ENCODE results near the gene GAB1.

Gene GAB1

DNA sequence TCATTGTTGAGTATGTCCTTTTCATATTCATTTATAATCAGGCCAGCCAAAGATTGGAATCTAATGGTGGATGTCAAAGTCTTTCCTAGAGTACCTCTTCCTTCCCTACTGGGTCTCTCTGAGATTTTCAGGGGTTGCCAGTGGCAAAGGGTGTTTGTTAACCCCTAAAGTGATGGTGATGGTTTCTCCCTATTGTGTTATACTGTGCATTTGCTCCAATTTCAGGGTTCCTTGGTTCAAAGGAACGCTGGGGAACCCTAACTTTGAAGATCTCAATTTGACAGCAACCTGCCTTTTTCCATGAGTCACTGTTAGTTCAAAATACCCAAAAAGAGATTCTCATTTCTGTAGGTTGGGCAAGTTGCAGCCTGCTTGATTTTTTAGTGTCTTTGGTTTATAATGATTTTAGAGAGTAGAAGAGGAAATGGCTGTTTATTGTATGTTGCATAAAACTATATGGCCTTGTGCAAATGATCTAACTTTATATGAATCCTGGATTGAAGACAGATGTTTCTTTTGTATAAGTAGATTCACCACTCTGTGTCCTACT is 23.0 kb downstream of the GAB1 start:
- DNase-seq = no peak

DNA sequence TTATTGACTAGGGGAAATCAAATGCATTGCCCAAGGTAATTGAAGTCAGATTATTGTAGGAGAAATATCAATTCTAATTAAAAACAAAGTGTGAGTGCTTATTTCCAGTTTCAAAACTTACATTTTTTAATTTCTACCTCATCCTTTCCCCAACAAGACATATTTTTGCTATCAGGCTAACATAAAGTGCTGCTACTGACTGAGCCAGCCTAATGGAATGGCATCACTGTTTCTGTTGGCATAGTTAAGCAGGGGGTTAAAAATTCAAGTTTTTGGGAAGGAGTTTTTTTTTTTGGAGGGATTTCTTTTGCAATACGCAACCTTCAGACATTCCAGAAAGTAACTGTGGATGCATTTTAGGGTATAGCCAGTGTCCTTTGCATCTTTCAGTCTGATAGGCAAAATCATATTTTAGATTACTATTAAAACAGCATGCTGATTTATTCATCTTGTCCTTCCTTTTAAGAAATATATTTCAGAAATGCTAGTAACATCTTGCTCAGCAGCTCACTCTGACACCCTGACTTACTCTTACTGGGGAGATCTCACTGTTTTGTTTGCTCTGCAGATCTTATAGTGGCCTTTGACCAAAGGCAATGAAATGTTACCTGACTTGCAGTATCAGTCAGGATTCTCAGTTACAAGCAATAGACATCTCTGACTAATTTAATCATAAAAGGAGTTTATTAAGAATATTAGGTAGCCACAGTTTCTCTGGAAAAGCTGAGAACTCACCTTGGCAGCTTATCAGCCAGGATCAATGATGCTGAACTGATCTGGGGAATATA is 24.4 kb downstream of the GAB1 start:
- no peak for DNase-seq

DNA sequence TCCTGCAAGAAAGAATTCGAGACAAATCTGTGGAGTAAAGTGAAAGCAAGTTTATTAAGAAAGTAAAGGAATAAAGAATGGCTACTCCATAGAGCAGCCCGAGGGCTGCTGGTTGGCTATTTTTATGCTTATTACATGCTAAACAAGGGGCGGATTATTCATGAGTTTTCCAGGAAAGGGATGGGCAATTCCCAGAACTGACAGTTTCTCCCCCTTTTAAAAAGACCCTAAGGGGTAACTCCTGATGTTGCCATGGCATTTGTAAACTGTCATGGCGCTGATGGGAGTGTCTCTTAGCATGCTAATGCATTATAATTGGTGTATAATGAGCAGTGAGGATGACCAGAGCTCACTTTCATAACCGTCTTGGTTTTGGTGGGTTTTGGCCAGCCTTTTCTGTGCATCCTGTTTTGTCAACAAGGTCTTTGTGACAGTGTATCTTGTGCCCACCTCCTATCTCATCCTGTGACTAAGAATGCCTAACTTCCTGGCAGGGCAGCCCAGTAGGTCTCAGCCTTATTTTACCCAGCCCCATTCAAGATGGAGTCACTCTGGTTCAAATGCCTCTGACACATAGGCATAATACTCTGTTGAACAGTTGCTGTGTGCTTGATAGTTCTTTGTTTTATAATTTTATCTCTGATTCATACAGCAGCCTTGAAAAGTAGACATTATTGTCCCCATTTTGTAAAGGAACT is 25.8 kb downstream of the GAB1 start:
- no peak for DNase-seq

DNA sequence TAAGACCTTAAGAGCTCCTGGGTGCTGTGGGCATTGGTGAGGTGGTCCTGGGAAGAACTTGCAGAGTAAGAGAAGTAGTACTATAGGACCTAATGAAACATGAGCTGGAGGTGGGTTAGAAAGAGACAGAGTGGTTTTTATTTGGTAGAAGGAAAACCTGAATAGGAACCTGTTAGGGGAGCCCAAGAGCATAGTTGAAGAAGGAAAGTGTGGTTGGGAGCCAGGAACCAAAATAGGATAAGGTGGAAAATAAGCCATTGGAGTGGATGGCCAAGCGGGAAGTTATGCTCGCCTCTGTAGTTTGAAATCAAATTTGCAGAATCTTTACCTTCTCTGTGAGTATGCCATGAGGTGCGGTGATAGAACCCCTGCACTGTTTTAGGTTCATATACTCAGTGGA is 26.7 kb downstream of the GAB1 start:
- DNase-seq = no peak

DNA sequence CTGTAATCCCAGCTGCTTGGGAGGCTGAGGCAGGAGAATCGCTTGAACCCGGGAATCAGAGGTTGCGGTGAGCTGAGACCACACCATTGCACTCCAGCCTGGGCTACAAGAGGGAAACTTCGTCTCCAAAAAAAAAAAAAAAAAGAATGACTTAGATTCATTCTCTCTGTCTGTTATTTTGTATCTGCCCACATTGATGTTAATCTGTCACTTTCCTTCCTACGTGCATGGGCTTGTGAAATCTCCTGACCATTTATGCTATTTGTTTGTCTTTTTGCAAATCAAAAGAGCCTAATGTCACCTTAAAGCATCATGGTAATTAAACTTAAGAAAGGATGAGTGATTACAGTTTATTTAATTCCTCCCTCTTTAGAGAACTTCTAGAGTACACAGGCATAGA is 27.4 kb downstream of the GAB1 start:
- DNase-seq = no peak

DNA sequence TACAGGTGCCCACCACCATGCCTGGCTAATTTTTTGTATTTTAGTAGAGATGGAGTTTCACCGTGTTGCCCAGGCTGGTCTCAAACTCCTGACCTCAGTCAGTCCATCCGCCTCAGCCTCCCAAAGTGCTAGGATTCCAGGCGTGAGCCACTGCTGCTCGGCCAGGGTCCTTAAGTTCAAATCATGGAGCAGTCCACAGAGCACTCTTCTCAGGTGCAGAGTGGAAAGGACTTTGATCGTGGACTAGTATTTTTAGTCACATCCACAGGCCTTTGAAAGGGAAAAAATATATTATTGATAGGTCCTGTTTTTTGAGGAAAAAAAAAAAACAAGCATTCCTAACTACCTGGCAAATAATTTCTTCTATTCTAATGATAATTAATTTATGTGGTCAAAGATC is 31.2 kb downstream of the GAB1 start:
- DNase-seq = no peak

DNA sequence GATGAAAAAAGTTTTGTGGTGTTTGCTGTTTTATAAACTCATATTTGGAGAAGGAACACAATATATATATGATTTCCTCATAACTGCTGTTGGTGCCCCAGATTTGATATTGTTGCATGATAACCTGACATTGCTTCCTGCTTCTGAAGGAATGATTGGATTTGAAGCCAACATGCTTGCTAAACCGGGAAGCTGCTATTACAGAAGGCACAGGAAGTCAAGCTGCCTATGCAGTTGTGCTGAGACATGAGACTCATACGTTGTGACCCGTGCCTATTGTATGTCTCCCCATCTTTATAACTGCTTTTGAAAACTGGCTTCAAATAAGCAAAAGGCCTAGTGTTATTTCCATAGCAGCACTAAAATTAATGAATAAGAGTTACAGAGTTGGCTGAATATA is 32.9 kb downstream of the GAB1 start:
- DNase-seq = no peak

DNA sequence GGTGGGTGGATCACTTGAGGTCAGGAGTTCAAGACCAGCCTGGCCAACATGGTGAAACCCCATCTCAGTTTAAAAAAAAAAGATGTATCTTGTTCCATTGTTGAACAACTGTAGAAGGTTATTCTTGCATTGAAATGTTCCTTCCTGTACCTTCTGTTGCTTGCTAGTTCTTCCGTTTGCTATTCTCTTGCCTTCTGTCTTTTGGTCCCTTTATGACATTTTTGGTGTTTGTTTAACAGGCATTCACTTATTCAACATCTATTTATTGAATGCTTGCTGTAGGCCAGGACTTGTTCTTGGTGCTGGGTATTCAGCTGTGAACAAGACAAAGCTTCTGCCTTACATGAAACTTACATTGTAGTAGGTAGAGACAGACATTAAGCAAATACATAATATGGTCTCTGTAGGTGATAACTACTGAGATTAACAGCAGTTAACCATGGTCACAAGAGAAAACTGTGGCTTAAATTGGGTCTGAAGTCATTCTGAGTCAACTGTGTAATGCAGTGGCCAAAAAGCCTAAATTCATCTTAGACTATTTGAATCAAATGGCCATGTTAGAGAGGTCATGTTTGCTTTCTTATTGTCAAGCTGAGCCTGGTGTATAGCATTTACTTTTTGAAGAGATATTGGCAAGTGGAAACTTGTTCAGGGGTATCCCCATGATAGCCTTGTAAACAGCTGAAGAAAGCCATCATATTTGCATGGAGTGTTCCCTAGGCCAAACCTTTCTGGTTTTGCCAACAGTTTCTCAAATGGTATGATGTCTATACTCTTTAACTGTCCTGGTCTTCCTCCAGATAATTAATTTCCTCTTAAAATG is 35.6 kb downstream of the GAB1 start:
- DNase-seq = no peak

DNA sequence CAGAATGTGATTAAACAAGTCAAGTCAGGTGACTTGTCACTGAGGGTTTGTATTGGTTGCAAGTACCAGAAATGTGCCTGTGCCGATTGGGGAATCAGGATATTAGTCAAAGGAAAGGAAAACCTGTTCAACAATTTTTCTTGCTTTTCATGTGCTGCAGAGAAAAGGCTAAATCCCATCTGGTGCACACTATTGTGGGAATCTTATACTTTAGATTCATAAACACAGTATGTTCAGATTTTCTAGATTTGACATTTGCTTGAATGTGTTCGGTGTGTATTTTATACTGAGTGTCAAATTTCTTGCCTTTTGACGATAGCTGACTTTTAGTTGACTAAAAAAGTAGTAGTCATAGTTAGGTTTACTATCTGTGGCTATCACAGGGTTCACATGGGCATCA is 37.6 kb downstream of the GAB1 start:
- no peak for DNase-seq

DNA sequence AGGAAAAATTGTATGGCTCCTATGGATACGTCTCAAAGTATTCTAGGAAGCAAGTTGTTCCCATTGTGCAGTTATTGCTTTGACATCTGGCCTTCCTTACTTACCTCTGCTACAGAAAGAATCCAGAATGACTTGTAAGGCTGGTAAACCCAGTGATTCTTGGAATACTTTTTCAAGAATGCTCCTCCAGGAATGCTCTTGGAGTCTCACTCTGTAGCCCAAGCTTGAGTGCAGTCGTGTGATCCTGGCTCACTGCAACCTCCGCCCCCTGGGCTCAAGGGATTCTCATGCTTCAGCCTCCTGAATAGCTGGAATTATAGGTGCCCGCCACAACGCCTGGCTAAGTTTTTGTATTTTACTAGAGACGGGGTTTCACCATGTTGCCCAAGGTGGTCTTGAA is 38.1 kb downstream of the GAB1 start:
- no peak for DNase-seq

DNA sequence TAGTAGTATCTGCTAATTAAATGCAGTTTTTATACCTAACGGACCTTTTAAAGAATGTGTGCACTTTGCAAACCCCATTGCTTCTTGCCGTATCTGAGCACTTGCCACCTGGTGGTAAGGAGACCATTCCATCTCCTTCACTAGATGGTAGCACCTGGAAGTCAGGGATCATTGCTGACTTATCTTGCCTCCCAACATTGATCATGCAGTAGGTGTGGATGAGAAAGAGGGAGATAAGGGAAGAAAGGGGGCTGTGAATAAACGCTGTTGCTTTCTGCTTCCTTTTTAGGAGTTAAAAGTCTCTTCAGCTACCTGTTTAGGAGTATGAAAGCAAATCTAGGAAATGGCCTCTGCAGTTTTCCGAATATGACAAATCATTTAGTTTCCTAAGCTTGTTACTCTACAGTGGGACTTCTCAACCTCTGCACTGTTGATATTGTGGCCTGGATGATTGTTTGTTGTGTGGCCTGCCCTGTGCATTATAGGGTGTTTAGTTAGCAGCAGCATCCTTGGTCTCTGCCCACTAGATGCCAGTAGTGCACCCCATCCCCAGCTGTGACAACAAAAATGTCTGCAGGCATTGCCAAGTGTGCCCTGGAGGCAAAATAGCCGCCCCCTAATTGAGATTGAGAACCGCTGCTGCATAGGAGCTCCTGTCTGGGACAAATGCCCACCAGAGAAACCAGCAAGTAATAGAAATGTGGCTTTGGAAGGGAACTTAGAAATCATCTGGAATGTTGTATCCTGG is 38.8 kb downstream of the GAB1 start:
- peak; percentile 20 for DNase-seq

DNA sequence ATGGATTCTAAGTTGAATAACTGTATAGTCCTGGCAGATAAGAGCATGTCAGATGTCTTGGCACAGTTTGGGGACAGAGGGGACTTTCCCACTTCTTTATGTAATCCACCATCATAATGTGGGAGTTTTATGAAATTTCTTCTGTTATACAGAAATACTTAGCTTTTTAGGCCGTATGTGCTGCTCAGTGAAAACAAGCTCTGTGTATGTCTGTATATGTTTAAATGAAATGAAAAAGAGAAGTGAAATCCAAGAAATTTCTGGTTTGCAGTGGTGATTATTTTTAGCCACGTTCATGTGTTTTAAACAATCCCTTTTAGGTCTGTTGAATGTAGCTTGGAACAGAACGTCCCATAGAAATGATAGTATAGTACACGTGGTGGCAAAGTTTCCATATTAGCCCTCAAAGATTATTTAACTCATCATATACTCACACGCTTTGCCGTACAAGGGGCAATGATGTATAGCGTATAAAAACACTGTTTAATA is 41.0 kb downstream of the GAB1 start:
- no peak for DNase-seq

DNA sequence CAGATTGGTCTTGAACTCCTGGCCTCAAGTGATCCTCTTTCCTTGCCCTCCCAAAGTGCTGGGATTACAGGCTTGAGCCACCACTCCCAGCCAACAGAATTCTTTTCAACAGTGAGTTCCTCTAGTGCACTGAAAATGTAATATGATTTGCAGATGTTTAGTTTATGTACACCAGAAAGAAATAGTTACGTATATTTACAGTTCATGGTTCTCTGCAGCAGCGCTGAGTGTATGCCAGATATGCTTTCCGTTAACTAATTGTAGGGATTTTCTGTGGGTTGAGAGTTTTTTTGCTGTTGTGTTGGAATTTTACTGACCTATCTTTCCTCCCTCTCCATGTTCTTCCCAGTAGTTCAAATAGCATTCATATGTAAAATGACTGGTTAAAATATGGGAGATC is 44.0 kb downstream of the GAB1 start:
- DNase-seq = no peak

DNA sequence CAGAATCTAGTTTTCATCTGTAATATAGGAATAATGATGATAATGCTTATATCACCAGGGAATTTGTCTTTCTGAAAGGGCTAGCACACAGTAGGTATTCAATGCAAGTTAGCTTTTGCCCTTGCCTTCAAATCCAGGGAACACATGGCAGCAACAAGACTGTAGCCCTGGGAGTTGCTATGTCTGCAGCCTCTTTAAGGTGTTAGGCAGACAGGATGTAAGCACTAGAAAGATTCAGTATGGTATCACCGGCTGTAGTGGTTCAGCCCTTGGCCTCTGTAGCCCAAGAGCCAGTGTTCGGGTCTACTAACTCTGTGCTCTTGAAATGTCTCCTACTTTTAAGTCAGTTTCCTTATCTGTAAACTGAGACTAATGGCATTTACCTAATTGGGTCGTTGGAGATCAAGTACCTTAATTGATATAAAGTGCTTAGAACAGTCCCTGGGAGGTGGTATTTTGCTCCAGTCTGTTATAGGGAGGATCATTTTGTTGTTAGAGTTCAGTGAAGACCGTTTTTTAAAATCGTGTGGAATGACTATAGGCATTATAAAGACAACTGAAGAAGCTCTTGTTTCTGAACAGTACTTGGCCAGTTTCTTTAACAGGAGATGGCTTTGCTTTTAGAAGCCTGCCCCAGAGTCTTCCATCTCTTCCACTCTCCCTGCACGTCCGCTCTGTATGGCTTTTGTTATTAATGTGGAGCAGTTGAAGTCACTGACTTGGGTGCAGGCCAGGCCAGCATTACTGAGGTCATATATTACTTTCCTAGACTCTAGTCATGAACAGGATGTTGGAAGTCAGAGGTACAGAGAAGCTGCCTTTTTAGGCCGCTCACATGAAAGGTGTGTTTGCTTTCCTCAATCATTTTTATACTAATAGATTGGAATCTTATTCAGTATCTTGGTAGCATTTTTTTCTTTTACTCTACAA is 44.8 kb downstream of the GAB1 start:
- DNase-seq = no peak

DNA sequence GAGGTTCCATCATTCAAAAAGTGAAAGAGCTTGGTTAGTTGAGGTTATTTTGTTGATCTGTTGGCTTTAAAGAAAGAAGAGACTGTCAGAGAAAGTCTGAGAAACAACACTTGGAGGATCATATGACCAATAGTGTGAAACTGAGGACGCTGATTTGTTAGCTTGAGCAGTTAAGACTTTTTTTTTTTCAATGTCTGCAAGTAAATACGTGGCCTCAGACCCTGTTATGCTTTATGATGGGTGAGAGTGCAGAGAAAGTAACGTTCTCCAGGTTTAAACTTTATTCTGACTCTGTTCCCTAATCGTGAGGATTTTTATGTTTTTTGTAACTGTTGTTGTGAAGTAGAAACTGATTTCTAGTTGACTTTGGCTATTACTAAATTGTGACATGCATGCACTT is 45.9 kb downstream of the GAB1 start:
- DNase-seq = no peak

DNA sequence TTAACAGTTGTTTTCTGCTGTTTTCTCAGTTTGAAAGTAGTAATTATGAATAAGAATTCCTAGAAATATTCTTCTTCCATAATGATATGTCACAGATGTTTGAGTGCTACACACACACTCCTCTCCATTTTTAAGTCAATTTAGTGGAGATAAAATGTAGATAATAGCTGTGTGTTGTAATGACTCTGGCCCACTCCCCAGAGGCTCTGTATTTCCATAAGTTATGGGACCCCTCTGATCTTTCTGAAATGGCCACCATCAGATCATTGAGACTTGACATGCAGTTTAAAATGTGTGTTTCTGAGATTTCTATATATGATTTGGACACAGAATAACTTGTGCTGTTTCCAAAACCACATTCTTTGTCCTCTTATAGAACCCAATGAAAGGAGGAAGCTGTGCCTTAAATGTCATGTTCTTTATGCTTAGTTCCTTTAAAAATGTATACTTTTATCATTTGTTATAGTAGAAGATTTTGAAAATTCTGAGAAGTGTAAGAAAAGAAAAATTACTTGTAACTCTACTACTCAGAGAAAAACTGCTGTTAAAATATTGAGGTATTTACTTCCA is 46.4 kb downstream of the GAB1 start:
- no peak for DNase-seq

DNA sequence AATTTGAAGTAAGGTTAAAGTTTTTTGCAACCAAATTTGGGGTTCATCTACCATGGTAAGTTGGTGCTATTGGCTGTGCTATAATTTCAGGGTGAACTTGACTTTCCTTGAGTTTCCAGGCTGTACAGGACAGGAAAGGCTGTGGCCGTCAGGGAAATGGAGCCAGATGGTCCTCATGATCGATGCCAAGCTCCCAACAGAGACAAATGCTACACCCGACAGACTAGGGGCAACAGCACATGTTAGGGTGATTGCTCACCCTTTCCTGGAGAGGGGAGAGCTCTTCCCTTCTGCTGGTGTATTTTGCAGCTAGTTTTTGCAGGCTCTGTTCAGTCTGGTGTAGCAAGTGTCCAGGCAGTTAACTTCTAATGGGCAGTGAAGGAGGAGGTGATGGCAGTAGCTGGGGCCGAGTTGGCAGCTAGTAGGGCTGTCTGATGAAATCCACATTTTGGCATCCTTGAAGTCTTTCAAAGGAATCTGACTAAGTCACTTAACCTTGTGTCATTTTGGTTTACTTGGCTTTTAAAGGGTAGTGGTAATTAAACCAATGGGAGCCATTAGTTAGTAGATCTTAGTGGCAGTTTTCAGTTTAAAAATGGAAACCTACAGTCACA is 47.8 kb downstream of the GAB1 start:
- no peak for DNase-seq

DNA sequence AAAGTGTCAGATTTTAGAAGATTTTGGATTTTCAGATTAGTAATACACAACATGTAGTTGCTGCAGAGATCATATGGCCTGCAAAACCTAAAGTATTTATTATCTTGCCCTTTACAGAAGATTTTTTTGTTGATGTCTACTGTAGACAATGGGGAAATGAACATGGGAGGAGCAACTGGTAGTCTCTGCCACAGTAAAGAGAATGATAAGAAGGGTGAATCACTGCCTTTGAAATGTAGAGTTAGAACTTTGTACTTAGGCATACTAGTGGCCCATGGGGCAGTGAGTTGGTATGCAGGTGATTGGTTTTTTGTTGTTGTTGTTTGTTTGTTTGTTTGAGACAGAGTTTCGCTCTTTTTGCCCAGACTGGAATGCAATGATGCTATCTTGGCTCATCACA is 50.1 kb downstream of the GAB1 start:
- no peak for DNase-seq

DNA sequence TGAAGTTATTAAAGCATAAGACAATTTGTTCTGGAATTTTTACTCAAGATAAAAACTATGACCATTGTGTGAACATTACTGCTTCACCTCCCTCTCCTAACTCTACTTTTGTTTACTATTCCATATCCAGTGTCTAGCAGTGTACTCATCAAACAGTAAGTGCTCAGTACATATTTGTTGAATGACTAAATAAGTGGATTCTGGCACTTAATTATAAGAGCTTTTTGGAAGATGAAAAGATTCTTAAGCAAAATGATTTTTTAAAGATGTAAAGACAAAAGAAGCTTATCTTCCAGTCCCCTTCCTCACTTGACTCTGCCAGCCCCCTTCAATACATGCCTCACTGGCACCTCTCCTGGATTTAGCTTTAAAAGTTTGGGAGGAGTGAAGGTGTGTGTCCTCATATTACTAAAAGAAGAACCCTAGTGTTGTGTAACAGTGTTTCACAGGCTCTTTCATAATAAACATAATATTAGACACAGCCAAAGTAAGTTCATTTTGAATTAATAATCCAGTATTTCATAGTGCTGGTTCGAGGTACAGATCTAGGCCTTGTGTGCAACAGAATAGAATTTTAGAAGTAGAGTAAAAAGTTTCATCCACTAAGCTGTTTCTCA is 53.0 kb downstream of the GAB1 start:
- DNase-seq = no peak

DNA sequence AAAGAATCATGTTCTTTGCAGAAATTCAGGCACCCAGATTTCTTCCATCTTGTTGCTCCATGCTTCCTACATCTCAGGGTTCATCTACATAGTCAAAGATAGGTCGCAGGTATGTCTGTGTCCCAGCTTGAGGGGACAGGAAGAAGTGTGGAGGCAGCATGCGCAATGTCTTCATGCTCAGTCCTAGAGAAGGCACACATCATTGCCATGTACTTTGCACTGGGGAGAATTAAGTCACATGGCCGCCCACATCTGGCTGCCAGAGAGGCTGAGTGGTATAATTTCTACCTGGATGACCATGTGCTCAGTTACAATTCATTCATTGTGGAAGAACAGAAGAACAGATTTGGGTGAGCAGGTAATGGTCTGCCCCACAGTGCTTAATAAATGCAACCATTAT is 54.1 kb downstream of the GAB1 start:
- no peak for DNase-seq

All from CD4-positive, alpha-beta T cell treated with Interleukin-15 for 1 hour (primary cell).